ENCODE data around the gene ASTE1.
"Not testable (repeated sequence)": the region's sequence is repeated elsewhere in the genome, so short reads cannot be mapped to it uniquely, and the experiment has no call there.

Gene ASTE1, protein sequence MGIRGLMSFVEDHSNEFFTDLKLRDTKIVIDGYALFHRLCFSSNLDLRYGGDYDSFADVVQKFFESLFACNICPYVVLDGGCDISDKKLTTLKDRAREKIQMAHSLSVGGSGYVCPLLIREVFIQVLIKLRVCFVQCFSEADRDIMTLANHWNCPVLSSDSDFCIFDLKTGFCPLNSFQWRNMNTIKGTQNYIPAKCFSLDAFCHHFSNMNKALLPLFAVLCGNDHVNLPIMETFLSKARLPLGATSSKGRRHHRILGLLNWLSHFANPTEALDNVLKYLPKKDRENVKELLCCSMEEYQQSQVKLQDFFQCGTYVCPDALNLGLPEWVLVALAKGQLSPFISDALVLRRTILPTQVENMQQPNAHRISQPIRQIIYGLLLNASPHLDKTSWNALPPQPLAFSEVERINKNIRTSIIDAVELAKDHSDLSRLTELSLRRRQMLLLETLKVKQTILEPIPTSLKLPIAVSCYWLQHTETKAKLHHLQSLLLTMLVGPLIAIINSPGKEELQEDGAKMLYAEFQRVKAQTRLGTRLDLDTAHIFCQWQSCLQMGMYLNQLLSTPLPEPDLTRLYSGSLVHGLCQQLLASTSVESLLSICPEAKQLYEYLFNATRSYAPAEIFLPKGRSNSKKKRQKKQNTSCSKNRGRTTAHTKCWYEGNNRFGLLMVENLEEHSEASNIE

DNA sequence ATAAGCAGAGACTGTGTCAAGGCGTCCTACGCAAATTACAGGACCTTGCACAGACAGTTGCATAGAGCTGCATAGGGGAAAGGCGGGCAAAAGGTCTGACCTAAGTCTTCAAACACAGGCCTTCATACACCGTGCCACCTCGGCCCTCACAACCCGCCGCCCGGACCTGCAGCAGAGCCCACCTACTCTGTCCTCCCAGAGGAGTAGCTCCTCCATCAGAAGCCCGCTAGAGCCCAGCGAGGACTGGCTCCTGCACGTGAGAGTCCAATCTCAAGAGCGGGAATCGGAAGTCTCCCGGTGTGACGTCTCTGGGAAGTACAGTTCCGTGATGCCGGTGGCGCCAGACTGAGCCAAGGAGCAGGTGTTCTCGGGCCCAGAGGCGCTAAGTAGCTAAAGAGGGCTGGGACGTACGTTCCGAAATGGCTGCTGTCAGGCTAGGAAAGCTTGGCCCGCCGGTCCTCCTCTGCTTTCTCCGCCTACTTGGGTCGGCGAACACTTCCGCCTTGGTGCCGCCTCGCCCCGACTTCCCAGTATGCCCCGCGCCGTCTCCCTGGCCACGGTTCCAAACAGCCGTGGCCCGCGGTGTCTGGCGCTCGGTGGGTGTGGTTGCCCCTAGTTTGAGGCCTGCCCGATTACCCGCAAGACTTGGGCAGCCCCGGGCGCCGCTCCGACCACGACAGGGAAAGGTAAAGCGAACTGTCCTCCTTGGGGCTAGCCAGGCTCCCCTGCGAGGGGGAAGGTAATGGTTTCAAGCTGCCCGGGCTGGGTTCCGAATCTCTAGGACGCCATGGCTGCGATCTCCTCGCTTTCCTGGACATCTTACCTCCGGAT is at the start of gene ASTE1, which contains the start of gene NEK11:
ASTE1 (minus strand) TSS at position 505 of the 831 bp plus-strand sequence. CDS start 1,519 bp downstream, outside the sequence.
NEK11 (plus strand) TSS at position 557 of the 831 bp plus-strand sequence. CDS start 2,832 bp downstream, outside the sequence.
- peak; percentile 82 for DNase-seq

DNA sequence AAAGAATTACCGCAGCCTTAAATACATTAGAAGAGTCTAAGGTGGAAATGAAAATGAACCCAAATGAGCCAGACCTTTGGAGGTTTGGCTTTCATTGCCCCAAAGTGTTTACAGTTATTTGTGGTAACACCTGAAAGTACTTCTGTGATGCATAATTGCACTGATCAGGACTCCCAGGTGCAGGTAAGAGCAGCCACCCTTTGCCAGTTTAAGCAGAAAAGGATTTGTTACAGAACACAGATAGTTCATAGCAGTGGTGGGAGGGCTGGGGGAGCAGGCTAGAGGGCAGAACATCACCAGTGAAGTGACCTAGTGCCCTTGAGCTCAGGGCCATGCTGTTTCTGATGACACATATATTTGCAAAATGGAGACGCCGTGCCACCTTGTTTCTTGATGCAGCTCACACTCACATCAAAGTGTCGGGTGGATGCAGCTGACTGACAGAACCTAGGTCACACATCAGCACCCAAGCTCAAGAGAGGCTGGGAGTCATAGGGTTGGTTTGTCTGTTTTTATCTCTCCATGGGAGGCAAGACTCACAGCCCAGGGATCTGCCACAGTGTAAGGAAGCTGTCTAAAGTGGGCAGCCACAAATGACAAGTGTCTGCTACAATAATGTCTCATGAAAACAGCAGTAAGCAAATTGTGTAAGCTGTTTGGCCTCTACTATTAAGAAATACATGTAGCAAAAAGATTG is 49.2 kb upstream of the ASTE1 start:
- DNase-seq = peak; percentile 53

- no peak for DNase-seq
These were observed 46.2 kb upstream of the ASTE1 start for GRCh38 chr3:131072845-131073244.

GRCh38 chr3:131072099-131072559 is 45.5 kb upstream of the ASTE1 start:
- DNase-seq = no peak

DNA sequence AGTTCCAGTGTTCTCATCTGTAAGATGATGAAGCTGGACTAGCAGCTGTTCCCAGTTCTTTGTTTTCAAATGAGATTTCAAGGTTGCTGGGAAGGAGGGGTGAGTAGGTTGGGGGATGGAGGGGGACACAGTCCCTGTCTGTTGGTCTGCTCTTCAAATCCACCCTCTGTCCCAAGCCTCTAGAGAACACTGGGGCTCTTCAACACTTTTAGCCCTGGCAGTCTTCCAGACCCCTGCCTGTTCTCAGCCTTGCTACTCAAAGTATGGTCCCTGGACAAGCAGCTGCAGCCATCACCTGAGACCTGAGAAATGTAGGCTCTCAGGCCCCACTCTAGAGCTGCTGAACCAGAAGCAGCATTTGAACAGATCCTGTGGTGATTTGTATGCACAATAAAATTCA is 41.4 kb upstream of the ASTE1 start:
- DNase-seq = no peak

GRCh38 chr3:131053043-131053859 is 26.6 kb upstream of the ASTE1 start:
- no peak for DNase-seq

GRCh38 chr3:131050001-131050400 is 23.4 kb upstream of the ASTE1 start:
- no peak for DNase-seq

GRCh38 chr3:131048030-131048429 is 21.4 kb upstream of the ASTE1 start:
- no peak for DNase-seq

DNA sequence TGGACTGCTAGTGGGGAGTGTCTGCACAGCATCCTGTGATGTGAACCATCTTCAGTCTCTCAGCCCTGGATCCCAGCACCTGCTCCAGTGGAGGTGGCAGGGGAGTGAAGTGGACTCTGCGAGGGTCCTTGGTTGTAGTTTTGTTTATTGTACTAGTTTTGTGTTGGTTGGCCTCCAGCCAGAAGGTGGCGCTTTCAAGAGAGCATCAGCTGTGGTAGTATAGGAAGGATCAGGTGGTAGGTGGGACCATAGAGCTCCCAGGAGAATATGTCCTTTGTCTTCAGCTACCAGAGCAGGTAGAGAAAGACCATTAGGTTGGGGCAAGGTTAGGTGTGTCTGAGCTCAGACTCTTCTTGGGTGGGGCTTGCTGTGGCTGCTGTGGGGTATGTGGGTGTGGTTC is 21.0 kb upstream of the ASTE1 start:
- DNase-seq = no peak

DNA sequence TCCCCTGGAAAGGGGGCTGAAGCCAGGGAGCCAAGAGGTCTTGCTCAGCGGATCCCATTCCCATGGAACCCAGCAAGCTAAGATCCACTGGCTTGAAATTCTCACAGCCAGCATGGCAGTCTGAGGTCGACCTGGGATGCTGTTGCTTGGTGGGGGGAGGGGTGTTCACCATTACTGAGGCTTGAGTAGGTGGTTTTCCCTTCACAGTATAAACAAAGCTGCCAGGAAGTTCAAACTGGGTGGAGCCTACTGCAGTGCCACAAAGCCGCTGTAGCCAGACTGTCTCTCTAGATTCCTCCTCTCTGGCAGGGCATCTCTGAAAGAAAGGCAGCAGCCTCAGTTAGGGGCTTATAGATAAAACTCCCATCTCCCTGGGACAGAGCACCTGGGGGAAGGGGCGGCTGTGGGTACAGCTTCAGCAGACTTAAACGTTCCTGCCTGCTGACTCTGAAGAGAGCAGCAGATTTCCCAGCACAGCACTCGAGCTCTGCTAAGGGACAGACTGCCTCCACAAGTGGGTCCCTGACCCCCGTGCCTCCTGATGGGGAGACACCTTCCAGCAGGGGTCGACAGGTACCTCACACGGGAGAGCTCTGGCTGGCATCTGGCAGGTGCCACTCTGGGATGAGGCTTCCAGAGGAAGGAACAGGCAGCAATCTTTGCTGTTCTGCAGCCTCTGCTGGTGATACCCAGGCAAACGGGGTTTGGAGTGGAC is 15.8 kb upstream of the ASTE1 start:
- DNase-seq = not testable (repeated sequence)

- DNase-seq = no peak
These were observed 11.7 kb upstream of the ASTE1 start for GRCh38 chr3:131038326-131038725.

DNA sequence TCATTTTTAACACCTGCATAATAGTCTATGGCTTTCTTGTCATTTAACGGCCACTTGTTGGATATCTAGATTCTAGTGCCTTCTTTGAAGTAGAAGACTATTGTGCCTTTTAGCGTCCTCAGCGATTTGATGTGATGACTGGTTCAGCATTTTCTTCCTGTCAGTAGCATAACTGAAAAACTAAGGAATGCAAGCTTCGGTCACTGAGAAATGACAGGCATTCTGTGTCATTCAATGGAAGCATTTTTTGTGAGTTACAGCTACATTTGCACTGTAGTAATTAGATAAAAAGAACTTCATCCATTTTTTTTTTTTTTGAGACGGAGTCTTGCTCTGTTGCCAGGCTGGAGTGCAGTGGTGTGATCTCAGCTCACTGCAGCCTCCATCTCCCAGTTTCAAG is 10.4 kb upstream of the ASTE1 start:
- no peak for DNase-seq

GRCh38 chr3:131036200-131036816 is 9.7 kb upstream of the ASTE1 start:
- DNase-seq = peak; percentile 39

- peak; percentile 8 for DNase-seq
These were observed 7.0 kb upstream of the ASTE1 start for GRCh38 chr3:131033480-131034080.

- no peak for DNase-seq
These were observed 5.0 kb upstream of the ASTE1 start for GRCh38 chr3:131031660-131032059.

DNA sequence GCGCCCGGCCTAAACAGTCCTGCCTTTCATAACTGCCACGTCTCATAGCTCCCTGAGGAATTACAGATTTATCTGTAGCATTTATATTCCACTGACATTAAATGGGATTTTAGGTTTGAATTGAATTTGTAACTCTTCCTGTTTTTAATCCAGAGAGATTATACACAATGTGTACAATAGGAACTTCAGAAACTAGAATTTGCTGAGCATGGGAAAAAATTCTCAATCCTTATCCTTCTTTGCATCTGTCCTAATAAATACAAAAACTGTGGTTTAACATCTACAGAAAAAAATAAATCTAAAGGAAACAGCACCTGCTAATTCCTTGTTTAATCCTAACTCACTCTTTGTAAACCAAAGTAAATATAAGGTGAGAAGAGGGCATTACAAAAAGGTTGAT is 2.2 kb upstream of the ASTE1 start:
- DNase-seq = no peak

- DNase-seq = no peak
These were observed 1.1 kb downstream of the ASTE1 start for GRCh38 chr3:131025539-131025938.

DNA sequence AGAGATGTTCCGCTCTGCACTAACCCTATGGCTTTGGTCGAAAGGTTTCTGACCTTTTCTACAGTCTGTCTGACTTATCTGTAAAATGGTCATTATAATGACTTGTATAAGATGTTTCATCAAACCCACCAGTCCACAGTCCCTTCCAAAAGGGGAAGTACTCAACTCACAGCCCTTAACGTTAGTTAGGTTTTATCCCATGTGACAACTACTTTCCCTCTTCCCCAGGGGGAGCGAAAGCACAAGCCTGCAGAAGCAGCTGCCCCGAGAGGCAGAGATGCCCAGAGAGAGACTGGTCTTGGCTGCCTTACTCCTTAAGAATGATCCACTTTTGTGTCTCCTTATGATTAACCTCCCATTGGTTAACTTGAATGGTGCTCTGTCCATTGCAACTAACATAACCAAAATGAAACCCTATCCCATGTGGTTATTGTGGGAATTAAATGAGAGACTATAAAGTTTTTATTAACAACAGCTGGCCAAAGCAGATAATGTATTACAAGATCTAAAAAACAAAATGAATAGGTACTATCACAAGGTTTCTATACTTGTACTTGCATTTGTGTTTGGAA is 6.4 kb downstream of the ASTE1 start:
- no peak for DNase-seq

DNA sequence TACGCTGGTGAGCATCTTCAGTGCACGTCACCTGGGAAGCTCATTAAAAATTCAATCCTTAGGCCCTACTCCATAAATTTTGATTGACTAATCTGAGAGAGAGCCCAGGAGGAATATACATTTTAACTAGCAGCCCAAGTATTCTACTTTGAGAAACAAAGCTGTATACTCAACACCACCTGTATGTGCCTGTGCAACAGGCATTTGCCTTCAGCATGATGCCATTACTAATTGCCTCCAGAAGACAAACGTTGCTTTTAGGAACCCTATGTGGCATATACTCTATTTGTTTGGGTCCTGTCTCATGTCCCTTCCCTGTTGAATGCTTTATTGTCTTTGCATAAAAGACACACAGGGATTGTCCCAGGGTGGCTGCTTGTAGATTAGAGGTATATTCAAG is 7.7 kb downstream of the ASTE1 start:
- DNase-seq = no peak

DNA sequence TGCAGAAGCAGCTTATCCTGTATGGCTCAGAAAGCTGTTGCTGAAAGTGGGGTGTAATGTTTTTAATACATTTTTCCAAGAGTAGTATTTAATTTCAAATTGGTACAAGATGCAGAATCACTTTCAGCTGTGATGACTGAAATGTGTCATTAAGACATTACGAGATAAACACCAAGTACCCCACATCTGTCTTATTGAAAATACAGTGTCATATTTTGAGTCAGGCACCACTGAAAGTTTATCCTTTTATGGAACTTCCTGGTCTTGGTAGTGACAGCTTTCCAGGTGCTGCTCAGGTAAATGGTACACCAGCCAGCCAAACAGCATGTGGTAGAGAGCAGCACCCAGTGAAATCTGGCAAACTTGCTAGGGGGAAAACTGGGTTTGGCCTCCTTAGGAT is 16.9 kb downstream of the ASTE1 start:
- no peak for DNase-seq

All from kidney glomerular epithelial cell (primary cell).